ENCODE data around the gene FGF12.
A peak's percentile ranks its signal among the peaks of the same experiment; 100 is the strongest.

The FGF12 gene

GRCh38 chr3:192408647-192409200 lies 318.6 kb downstream of the FGF12 start:
- no peak for DNase-seq

DNA sequence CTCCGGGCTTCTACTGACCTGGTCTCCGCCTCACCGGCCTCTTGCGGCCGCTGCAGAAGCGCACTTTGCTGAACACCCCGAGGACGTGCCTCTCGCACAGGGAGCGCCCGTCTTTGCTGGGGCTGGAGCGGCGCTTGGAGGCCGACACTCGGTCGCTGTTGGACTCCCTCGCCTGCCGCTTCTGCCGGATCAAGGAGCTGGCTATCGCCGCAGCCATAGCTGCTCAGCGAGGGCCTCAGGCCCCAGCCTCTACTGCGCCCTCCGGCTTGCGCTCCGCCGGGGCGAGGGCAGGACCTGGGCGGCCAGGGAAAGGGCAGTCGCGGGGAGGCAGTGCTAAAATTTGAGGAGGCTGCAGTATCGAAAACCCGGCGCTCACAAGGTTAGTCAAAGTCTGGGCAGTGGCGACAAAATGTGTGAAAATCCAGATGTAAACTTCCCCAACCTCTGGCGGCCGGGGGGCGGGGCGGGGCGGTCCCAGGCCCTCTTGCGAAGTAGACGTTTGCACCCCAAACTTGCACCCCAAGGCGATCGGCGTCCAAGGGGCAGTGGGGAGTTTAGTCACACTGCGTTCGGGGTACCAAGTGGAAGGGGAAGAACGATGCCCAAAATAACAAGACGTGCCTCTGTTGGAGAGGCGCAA lies 319.2 kb downstream of the FGF12 start:
- DNase-seq = no peak

- DNase-seq = no peak
These were observed 327.6 kb downstream of the FGF12 start for GRCh38 chr3:192399767-192400166.

DNA sequence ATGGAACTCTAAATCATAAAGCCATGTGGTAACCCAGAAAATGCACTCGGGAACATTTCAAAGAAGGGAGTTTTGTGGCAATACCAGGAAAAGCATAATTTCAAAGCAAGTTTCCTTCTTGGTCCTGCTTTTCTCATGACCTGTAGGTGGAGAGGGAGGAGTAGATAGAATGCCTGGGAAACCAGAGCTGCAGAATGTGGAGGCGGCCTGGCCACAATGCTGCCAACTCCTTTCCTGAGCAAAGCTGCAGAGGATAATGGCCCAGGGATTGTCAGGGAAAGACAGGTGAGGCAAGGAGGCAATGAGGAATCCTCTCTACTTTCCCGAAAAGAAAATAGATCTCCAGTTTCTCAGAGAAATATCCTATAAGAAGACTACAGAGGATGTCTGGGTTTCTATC lies 330.3 kb downstream of the FGF12 start:
- no peak for DNase-seq

DNA sequence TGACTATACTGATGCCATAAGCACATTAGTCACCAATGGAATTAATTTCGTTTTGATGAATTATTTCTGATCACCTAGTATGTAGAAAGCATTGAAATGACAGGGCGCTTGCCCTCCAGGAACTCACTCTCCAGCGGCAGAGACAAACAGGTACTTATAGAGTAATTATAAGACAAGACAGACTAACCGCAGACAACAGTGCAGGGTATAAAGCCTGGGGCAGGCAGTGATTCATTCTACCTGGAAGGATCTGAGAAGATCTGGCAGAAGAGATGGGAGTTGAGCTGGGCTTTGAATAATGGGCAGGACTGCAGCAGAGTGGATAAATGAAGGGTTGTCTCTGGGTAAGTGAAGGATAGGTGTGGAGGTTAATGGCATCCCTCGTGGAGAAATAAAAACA lies 331.8 kb downstream of the FGF12 start:
- DNase-seq = no peak

GRCh38 chr3:192392986-192393385 lies 334.4 kb downstream of the FGF12 start:
- no peak for DNase-seq

DNA sequence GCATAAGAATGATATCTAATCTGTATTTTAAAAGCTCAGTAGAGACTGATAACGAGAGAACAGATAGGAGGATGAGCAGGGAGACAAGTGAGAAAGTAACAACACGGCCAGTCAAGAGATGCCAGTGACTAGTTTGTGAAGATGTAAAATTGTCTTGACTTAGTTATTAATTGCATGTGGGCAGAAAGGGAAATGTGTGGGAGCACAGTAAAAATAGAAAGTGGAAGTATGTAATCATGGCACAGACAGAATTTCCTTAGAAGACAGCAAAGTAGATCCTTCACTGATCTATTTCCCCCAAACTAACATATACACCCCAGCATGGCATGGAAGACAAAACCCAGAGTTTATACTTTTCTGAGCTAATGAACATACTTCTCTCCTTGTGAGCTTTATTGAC lies 344.5 kb downstream of the FGF12 start:
- DNase-seq = peak; percentile 23

DNA sequence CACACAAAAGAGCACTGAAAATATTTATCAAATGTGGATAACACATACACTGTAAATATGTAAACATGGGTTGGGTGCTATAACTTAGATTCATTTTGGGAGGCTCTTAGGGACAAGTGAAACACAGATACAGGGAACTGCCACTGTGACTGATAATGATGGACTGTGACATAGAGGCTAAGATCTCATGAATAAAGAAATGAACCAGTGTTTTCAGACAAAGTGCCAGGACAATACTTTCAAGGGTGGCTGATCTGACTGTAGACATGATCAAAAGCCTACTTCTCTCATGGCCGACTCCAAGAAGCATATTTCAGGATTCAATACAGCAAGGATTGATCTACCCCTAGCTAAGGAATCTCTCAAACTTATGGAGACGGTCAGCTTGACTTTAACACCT lies 353.8 kb downstream of the FGF12 start:
- no peak for DNase-seq

DNA sequence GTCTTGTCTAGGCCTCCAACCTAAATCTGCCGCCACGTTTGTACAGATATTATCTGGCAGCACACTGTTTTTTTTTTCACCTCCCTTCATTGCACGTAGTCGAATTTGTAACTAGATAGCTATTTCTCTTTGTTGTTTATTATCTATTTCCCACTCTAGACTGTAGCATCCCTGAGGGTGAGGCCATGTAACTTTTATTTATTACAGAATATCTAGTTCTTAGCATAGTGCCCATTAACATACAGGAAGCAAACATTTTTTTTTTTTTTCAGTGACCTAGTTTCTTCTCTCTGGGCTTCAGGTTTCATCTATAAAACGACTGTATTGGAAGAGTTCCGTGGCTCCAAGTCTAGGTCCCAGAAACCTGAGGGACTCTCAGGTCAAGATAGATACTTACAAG lies 354.3 kb downstream of the FGF12 start:
- DNase-seq = no peak

DNA sequence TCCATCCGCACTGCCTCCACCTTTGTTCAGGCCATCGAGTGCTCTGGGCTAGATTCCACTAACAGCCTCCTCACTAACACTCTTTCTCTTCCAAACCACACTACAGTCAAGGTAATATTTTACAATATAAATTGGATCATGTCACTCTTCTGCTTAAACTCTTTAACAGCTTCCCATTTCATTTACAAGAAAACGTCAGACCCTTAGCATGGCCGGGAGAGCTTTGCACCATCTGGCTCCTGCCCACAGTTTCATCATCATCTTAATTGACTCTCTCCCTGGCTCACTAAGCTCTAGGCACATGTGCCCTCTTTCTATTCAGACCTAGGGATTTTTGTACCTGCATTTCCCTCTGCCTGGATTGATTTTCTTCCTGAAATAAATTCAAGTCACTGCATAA lies 354.7 kb downstream of the FGF12 start:
- no peak for DNase-seq

DNA sequence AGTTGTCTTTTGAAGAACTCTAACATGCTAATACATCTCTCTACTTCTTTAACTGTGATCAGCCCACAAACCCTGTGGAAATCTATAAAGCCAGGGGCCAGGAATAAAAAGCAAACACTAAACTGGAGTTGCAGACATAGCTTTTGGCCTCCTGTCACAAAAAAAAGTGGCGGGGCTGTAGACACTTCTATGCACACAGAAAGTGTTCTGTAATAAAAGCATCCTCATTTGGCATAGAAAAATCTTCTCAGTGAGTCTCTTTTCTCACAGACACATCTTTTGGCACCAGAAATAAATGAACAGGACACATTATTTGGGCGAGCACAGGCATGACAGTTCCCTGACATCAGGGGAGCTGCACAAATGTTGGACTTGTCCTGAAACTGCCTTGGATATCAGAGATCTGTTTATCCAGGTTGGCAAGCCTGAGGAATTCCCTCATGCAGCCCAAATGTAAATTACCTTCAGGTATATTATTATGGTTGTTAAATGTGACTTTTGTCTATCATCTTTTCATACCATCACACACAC lies 355.4 kb downstream of the FGF12 start:
- no peak for DNase-seq

- DNase-seq = no peak
These were observed 359.7 kb downstream of the FGF12 start for GRCh38 chr3:192367616-192368015.

GRCh38 chr3:192366916-192367315 lies 360.4 kb downstream of the FGF12 start:
- no peak for DNase-seq

DNA sequence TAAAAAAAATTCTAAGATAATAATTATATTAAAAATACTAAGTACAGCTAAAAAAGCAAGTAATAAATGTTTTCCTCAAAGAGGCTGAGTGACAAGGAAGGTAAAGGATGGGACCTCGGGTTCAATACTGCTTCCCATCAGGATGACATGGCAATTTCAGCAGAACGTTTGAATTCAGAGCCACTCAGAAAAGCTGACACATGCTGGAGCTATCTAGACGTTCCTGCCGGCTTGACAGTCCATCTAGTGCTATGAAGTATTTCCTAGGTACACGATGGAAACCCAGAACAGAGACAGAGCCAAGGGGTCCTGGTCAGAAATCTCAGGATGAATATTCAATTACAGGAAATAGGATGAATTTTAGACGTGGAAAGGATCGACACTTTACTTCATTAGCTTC lies 361.8 kb downstream of the FGF12 start:
- DNase-seq = no peak

DNA sequence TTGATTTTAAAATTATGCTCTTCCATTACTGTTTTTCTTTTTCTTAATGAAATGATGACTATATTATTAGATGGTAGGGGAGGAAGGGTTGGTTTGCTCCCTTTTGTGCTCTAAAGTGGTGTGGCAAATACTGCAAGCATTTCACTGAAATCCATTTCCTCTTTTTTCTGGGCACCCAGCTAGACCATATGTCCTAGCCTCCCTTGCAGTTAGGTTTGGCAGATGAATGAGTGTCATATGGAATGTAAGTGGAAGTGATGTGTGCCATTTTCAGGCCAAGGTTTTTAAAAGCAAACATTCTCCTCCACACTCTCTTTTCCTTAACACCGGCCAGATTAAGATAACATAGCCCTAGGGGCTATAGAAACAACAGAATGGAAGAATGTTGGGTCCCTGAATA lies 363.0 kb downstream of the FGF12 start:
- no peak for DNase-seq

DNA sequence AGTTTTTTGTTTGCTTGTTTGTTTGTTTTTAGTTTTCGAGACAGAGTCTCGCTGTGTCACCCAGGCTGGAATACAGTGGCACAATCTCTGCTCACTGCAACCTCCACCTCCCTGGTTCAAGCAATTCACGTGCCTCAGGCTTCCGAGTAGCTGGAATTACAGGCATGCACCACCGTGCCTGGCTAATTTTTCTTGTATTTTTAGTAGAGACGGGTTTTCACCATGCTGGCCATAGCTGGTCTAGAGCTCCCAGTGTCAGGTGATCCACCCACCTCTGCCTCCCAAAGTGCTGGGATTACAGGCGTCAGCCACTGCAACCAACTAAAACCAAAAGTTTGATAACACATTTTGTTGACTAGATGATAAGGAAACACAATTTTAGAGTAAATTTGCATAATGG lies 372.7 kb downstream of the FGF12 start:
- no peak for DNase-seq

DNA sequence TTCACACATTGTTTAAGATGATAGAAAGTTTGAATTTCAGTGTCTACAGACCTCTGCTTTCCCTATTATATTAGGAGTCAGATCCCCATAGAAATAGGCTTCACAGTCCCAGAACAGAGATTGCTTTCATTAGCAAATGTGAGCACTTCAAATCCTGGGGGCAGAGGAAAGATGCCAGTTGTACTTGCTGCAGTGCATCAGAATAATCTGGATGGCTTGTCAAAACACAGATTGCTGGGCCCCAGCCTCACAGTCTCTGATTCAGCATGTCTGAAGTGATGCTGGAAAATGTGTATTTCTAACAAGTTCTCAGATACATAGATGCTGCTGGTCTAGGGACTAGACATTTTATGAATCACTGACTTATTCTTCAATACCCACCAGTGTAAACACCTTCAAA lies 375.2 kb downstream of the FGF12 start:
- no peak for DNase-seq

GRCh38 chr3:192351441-192351840 lies 375.9 kb downstream of the FGF12 start:
- no peak for DNase-seq

DNA sequence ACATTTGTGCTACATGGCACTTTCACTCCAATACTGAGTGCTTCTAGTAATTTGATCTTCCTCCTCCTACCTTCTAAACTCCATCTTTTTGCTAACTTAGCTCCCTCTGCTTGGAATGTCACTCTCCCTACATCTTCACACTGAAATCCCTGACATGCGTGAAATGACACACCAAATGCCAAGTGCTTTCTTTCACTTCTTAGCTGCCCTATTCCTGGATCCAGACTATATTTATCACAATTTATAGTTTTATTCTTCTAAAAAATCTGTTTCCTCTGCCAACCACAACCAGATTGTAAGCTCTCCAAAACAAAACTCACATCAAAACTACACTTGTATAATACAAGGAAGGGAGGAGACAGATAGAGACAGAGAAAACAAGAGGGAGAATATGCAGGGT lies 387.3 kb downstream of the FGF12 start:
- no peak for DNase-seq

DNA sequence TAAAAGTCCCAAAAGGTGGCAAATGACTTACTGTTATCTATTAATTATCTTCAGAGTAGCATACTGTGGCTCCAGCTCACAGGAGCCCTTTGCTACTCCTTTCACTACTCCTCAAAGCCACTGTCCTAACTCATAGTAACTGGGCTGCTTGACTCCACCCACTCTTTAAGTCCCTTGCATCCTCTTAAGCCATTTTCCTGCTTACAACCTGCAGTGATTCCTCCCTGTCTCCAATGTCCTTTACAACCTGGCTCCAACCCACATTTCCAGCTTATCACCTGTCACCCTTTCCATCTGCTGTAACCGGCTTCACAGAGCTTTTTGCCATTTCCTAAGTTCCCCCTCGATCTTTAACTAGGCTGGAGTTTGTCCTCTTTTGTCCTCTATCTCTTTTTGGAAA lies 388.1 kb downstream of the FGF12 start:
- DNase-seq = no peak

DNA sequence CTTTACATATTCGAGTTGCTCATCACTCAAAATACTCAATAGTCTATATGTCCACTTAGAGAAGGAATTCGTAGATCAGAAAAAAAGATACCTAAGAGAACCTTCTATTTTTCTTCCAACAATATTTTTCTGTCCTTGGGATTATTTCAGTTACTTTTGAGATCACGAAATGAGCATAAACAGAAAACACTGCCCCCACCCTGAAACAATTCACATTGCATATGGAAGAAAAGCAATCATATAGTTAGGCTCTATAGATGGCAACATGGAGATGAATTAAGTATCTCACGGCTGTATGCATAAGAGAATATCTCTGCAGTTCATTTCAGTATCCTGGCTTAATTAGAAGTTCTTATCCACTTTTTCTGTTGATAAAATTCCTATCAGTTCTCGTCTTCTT lies 391.1 kb downstream of the FGF12 start:
- no peak for DNase-seq

GRCh38 chr3:192332386-192333291 lies 394.7 kb downstream of the FGF12 start:
- no peak for DNase-seq

DNA sequence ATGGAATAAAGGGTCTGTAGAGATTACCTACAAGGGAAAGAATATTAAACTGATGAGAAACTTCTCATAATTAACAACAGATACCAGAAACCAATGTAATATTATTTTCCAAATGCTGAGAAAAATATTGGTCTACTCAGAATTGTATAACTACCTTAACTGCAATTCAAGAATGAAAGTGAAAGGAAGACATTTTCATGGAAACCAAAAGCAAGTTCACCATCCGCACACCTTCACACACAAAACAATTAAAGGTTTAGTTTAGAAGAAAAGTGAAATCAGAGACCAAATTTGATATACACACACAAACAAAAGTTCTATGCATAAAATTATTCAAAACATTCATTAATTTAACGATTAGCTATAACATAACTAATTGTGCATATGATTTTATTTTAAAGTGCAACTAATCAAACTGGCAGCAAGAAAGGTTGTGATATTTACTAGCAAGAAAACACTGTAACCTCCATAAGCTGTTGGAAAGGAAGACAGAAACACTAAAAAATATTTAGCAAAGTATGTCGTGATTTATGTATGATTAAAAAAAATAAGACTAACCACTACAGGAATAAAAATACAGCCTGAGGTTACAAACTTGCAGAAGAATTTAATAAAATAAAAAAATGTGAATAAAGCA lies 395.5 kb downstream of the FGF12 start:
- no peak for DNase-seq

GRCh38 chr3:192326656-192327055 lies 400.7 kb downstream of the FGF12 start:
- no peak for DNase-seq
